ENCODE data around the gene SCUBE1. TPM values are rescaled to one million over a fixed set of nuclear protein-coding genes. Genes with fewer than 3 reads are reported as not detected.

The SCUBE1 gene
- total and polyA plus RNA-seq, 8 donors, result 0.04 to 0.41 (median 0.12) TPM; not detected in 3

GRCh38 chr22:43245717-43246116, 97.5 kb downstream of the SCUBE1 start:
- H3K4me3 ChIP-seq, result no peak overlapping the region
- DNase-seq (no peak), ATAC-seq (no peak), FAIRE-seq (no peak)
- no peaks in the 10 kb centered on the region for H3K36me3 ChIP-seq
- H3K9me3 ChIP-seq, result no peaks in the 10 kb centered on the region
- WGBS, 2 donors, result 82 to 84% methylated on average over 10 of the region's 10 CpGs
- H3K4me1 ChIP-seq, result no peaks in the 10 kb centered on the region
- H3K27me3 ChIP-seq, result no peaks in the 10 kb centered on the region
- intact Hi-C loops (cut with DNase I), result no loop called here
- H3K27ac ChIP-seq, result no peak overlapping the region
- no peak for TF ChIP-seq CTCF (IDR thresholded peaks at IDR 0.05)

- H3K4me1 ChIP-seq, result no peaks in the 10 kb centered on the region
- TF ChIP-seq CTCF (IDR thresholded peaks at IDR 0.05), result no peak
- intact Hi-C loops (cut with DNase I), result no loop called here
- DNase-seq, result no peak
- FAIRE-seq, result no peak
- H3K27me3 ChIP-seq, result no peaks in the 10 kb centered on the region
- H3K36me3 ChIP-seq, result no peaks in the 10 kb centered on the region
- ATAC-seq, result no peak
- H3K9me3 ChIP-seq, result no peaks in the 10 kb centered on the region
- 85 to 88% methylated on average over 24 of the region's 24 CpGs for WGBS, 2 donors
- no peak overlapping the region for H3K4me3 ChIP-seq
- H3K27ac ChIP-seq, result no peak overlapping the region
These were observed 98.2 kb downstream of the SCUBE1 start for GRCh38 chr22:43244803-43245527.

- H3K27ac ChIP-seq, result no peak overlapping the region
- no peaks in the 10 kb centered on the region for H3K27me3 ChIP-seq
- WGBS, 2 donors, result 85% methylated on average over 7 of the region's 7 CpGs
- intact Hi-C loops (cut with DNase I), result no loop called here
- no peaks in the 10 kb centered on the region for H3K9me3 ChIP-seq
- H3K4me3 ChIP-seq, result no peak overlapping the region
- H3K4me1 ChIP-seq, result no peaks in the 10 kb centered on the region
- TF ChIP-seq CTCF (IDR thresholded peaks at IDR 0.05), result no peak
- FAIRE-seq (no peak), ATAC-seq (no peak), DNase-seq (no peak)
- H3K36me3 ChIP-seq, result no peaks in the 10 kb centered on the region
These were observed 98.8 kb downstream of the SCUBE1 start for GRCh38 chr22:43244402-43244801.

- intact Hi-C loops (cut with DNase I), result no loop called here
- Histone ChIP-seq H3K27ac (no peak overlapping the region), H3K4me1 (no peaks in the 10 kb centered on the region), H3K4me3 (no peak overlapping the region), H3K36me3 (no peaks in the 10 kb centered on the region), H3K27me3 (no peaks in the 10 kb centered on the region), H3K9me3 (no peaks in the 10 kb centered on the region)
- 87 to 94% methylated on average over 12 of the region's 12 CpGs for WGBS, 2 donors
- no peak for DNase-seq
- no peak for ATAC-seq
- no peak for TF ChIP-seq CTCF (IDR thresholded peaks at IDR 0.05)
- no peak for FAIRE-seq
These were observed 99.8 kb downstream of the SCUBE1 start for GRCh38 chr22:43243324-43243723.

- no peak for FAIRE-seq
- TF ChIP-seq CTCF (IDR thresholded peaks at IDR 0.05), result no peak
- Histone ChIP-seq H3K36me3 (no peaks in the 10 kb centered on the region), H3K4me3 (no peak overlapping the region), H3K27ac (no peak overlapping the region), H3K4me1 (no peaks in the 10 kb centered on the region), H3K27me3 (no peaks in the 10 kb centered on the region), H3K9me3 (no peaks in the 10 kb centered on the region)
- intact Hi-C loops (cut with DNase I), result no loop called here
- DNase-seq, result no peak
- ATAC-seq, result no peak
- whole genome bisulfite sequencing, 2 donors, result 83 to 89% methylated on average over 6 of the region's 6 CpGs
These were observed 100.5 kb downstream of the SCUBE1 start for GRCh38 chr22:43242627-43243026.

Data from pancreas (tissue), 10 donors.